ENCODE data around the gene DLL3.
A peak's percentile ranks its signal among the peaks of the same experiment; 100 is the strongest.

The DLL3 gene

GRCh38 chr19:39506598-39506943 is 7.8 kb downstream of the DLL3 start:
- TF ChIP-seq ARNT (IDR thresholded peaks at IDR 0.05): no peak
- no peak for TF ChIP-seq PKNOX1 (IDR thresholded peaks at IDR 0.05)
- TF ChIP-seq FOXA1 (IDR thresholded peaks at IDR 0.05): no peak
- TF ChIP-seq SUZ12 (IDR thresholded peaks at IDR 0.05): no peak
- TF ChIP-seq L3MBTL2 (conservative IDR thresholded peaks at IDR 0.05): no peak
- no peak for TF ChIP-seq ZNF384 (IDR thresholded peaks at IDR 0.05)
- TF ChIP-seq SP1 (IDR thresholded peaks at IDR 0.05): no peak
- no peak for TF ChIP-seq FOXM1 (IDR thresholded peaks at IDR 0.05; ENCODE audit: borderline replicate concordance)
- no peak for TF ChIP-seq NFRKB (IDR thresholded peaks at IDR 0.05)
- TF ChIP-seq BHLHE40 (IDR thresholded peaks at IDR 0.05; ENCODE audit: borderline replicate concordance): no peak
- ChIA-PET POLR2A (interaction anchor here (1.1 to 1.5 kb wide), 3 partner anchors 26 to 71 kb away, joined by 3 to 4 read pairs (median 4); partner anchors contain the start of genes EID2B and RPS16), CTCF (no interaction called here)
- no peak for DNase-seq (ENCODE audit: extremely low spot score)

- TF ChIP-seq L3MBTL2 (conservative IDR thresholded peaks at IDR 0.05) (peak; percentile 98), ARNT (IDR thresholded peaks at IDR 0.05) (0 out of 2 replicates have a peak, but pooled peaks have one; percentile 16), FOXK2 (IDR thresholded peaks at IDR 0.05) (no peak)
- ChIA-PET CTCF (interaction anchor here (0.6 to 0.7 kb wide), 2 partner anchors 9 to 25 kb away, joined by 4 to 6 read pairs; no protein-coding TSS in a partner anchor), POLR2A (interaction anchor here (1.1 to 1.5 kb wide), 3 partner anchors 25 to 71 kb away, joined by 3 to 4 read pairs (median 4); partner anchors contain the start of genes EID2B and RPS16)
- DNase-seq (ENCODE audit: extremely low spot score): peak; percentile 89
Observed at GRCh38 chr19:39506944-39507714, 8.4 kb downstream of the DLL3 start.

GRCh38 chr19:39507715-39508364 is 9.1 kb downstream of the DLL3 start:
- POLR2A ChIA-PET: interaction anchor here (1.4 to 1.6 kb wide), 3 partner anchors 25 to 72 kb away, joined by 4 to 8 read pairs (median 4); partner anchors contain the start of genes EID2B and RPS16
- TF ChIP-seq NFRKB (IDR thresholded peaks at IDR 0.05) (no peak), TARDBP (IDR thresholded peaks at IDR 0.05) (no peak)
- CTCF ChIA-PET: interaction anchor here (0.6 to 0.7 kb wide), 2 partner anchors 10 to 24 kb away, joined by 4 to 6 read pairs; no protein-coding TSS in a partner anchor
- DNase-seq (ENCODE audit: extremely low spot score): no peak

GRCh38 chr19:39508629-39509028 is 9.9 kb downstream of the DLL3 start:
- CTCF ChIA-PET: interaction anchor here (0.7 kb wide), 1 partner anchor 17 kb away, joined by 3 read pairs; no protein-coding TSS in a partner anchor
- no peak for DNase-seq (ENCODE audit: extremely low spot score)
- POLR2A ChIA-PET: interaction anchor here (1.3 to 1.6 kb wide), 2 partner anchors 10 to 73 kb away, joined by 3 to 8 read pairs; partner anchors contain the start of gene RPS16
- no peak for TF ChIP-seq CTBP1 (IDR thresholded peaks at IDR 0.05; ENCODE audit: borderline replicate concordance)
- TF ChIP-seq BHLHE40 (IDR thresholded peaks at IDR 0.05; ENCODE audit: borderline replicate concordance): no peak
- no peak for TF ChIP-seq SP1 (IDR thresholded peaks at IDR 0.05)
- no peak for TF ChIP-seq TARDBP (IDR thresholded peaks at IDR 0.05)
- TF ChIP-seq LEF1 (IDR thresholded peaks at IDR 0.05; ENCODE audit: borderline replicate concordance): no peak
- no peak for TF ChIP-seq FOXA1 (IDR thresholded peaks at IDR 0.05)
- no peak for TF ChIP-seq FOXM1 (IDR thresholded peaks at IDR 0.05; ENCODE audit: borderline replicate concordance)
- TF ChIP-seq NFRKB (IDR thresholded peaks at IDR 0.05): no peak
- TF ChIP-seq HDGF (IDR thresholded peaks at IDR 0.05; ENCODE audit: borderline replicate concordance): no peak
- TF ChIP-seq ARNT (IDR thresholded peaks at IDR 0.05): no peak
- no peak for TF ChIP-seq SUZ12 (IDR thresholded peaks at IDR 0.05)
- TF ChIP-seq PKNOX1 (IDR thresholded peaks at IDR 0.05): no peak
- TF ChIP-seq ELF4 (IDR thresholded peaks at IDR 0.05): no peak
- no peak for TF ChIP-seq ZNF384 (IDR thresholded peaks at IDR 0.05)

GRCh38 chr19:39509233-39509632 is 10.5 kb downstream of the DLL3 start:
- POLR2A ChIA-PET: interaction anchor here (1.3 to 1.6 kb wide), 2 partner anchors 9 to 74 kb away, joined by 3 to 8 read pairs; partner anchors contain the start of gene RPS16
- no peak for TF ChIP-seq NFRKB (IDR thresholded peaks at IDR 0.05)
- no peak for TF ChIP-seq BHLHE40 (IDR thresholded peaks at IDR 0.05; ENCODE audit: borderline replicate concordance)
- no peak for TF ChIP-seq ZNF384 (IDR thresholded peaks at IDR 0.05)
- TF ChIP-seq SP1 (IDR thresholded peaks at IDR 0.05): no peak
- CTCF ChIA-PET: interaction anchor here (0.6 to 0.7 kb wide), 2 partner anchors 16 to 34 kb away, joined by 3 read pairs; no protein-coding TSS in a partner anchor
- DNase-seq (ENCODE audit: extremely low spot score): no peak

GRCh38 chr19:39512988-39513387 is 14.2 kb downstream of the DLL3 start:
- TF ChIP-seq ARNT (IDR thresholded peaks at IDR 0.05) (no peak), PKNOX1 (IDR thresholded peaks at IDR 0.05) (no peak), FOXK2 (IDR thresholded peaks at IDR 0.05) (no peak), SP1 (IDR thresholded peaks at IDR 0.05) (no peak), HDGF (IDR thresholded peaks at IDR 0.05; ENCODE audit: borderline replicate concordance) (no peak), SUZ12 (IDR thresholded peaks at IDR 0.05) (no peak), ELF4 (IDR thresholded peaks at IDR 0.05) (no peak), LEF1 (IDR thresholded peaks at IDR 0.05; ENCODE audit: borderline replicate concordance) (no peak), FOXA1 (IDR thresholded peaks at IDR 0.05) (no peak), NFRKB (IDR thresholded peaks at IDR 0.05) (no peak), ZNF384 (IDR thresholded peaks at IDR 0.05) (no peak), TARDBP (IDR thresholded peaks at IDR 0.05) (no peak), FOXM1 (IDR thresholded peaks at IDR 0.05; ENCODE audit: borderline replicate concordance) (no peak)
- no peak for DNase-seq (ENCODE audit: extremely low spot score)
- POLR2A ChIA-PET: interaction anchor here (1.0 kb wide), 1 partner anchor 77 kb away, joined by 3 read pairs; the partner anchor contains the start of gene RPS16
- CTCF ChIA-PET: interaction anchor here (0.6 kb wide), 1 partner anchor 14 kb away, joined by 8 read pairs; no protein-coding TSS in a partner anchor

All from HEK293T (cell line).